K562 (cell line): ENCODE results near the gene PUDP. TPM values are rescaled to one million over a fixed set of nuclear protein-coding genes. Genes with fewer than 3 reads are reported as not detected.

Experiments used
- ATAC-seq: fragments of 200-7000 bp; cut with Tn5 transposase; 3 replicates; pipeline ENCODE4 v1.9.1; 2020; ENCODE audit warnings: moderate library complexity
- BruUV-seq: library from RNA; stranded (reverse); fragments of 400-500 nt; replicated peaks from 2 replicates; lab custom pipeline; 2021; lab: Mats Ljungman, UMichigan
- CTCF ChIA-PET: fragments of 300-600 bp; formaldehyde crosslinking; extraction: SDS; loops from one replicate; lab custom pipeline; 2021; ENCODE audit warnings: low intra/inter-chr PET ratio; lab: Yijun Ruan, JAX
- POLR2A ChIA-PET: fragments of 300-600, 350-650 bp; sonication (Branson Sonifier 250); formaldehyde crosslinking; extraction: SDS; loops from one replicate; lab custom pipeline; 2021; ENCODE audit warnings: antibody characterized with exemption, inconsistent platforms; lab: Yijun Ruan, JAX
- DNase-seq, 4 experiments: peaks; one replicate each; pipeline versions ENCODE4 v3.0.0 to v3.0.0-alpha.2; 2011 to 2018; ENCODE audit warnings: low spot score in 3 of 4, mixed read lengths in 3 of 4; ENCODE audit errors: extremely low read depth in 1 of 4
- FAIRE-seq: peaks from 2 replicates; lab custom pipeline; 2011; peaks lifted over from hg19 to GRCh38; lab: Jason Lieb, UNC
- H2AFZ ChIP-seq: 2 replicates; pipeline ENCODE4 v1.6.0; 2011; ENCODE audit warnings: low read depth, low read length, control low read depth, inconsistent platforms
- H3K27ac ChIP-seq: fragments of 200-600 bp; 3 replicates; pipeline ENCODE4 v1.8.0; 2011; ENCODE audit warnings: low read depth, mild to moderate bottlenecking, control low read depth, inconsistent platforms, low read length, moderate library complexity, mixed read lengths; ENCODE audit errors: extremely low read depth
- H3K27me3 ChIP-seq, 2 experiments: fragments of 300-600 bp in 1 of 2; 2 replicates in 1 of 2; 3 replicates in 1 of 2; pipeline versions ENCODE4 v1.6.0 to v1.8.0; 2011; ENCODE audit warnings: inconsistent platforms in 2 of 2, low read length in 2 of 2, mild to moderate bottlenecking in 1 of 2, mixed read lengths in 1 of 2, moderate library complexity in 1 of 2; ENCODE audit not compliant: control insufficient read depth in 2 of 2, insufficient read depth in 2 of 2
- H3K36me3 ChIP-seq: fragments of 300-600 bp; 3 replicates; pipeline ENCODE4 v1.8.0; 2011; ENCODE audit warnings: mild to moderate bottlenecking, low read length, inconsistent platforms; ENCODE audit not compliant: control insufficient read depth, insufficient read depth
- H3K4me1 ChIP-seq, 2 experiments: fragments of 200-600 bp in 1 of 2; replicated peaks in 1 of 2; 2 replicates in 1 of 2; 3 replicates in 1 of 2; pipeline versions ENCODE4 v1.5.1 to v1.8.0; 2011; ENCODE audit warnings: inconsistent platforms in 2 of 2, low read length in 2 of 2, mild to moderate bottlenecking in 1 of 2, mixed read lengths in 1 of 2, moderate library complexity in 1 of 2; ENCODE audit not compliant: control insufficient read depth in 2 of 2, insufficient read depth in 2 of 2
- H3K4me2 ChIP-seq: 2 replicates; pipeline ENCODE4 v1.6.1; 2011; ENCODE audit warnings: low read length, control low read depth, inconsistent platforms, mixed read lengths; ENCODE audit not compliant: insufficient read depth
- H3K4me3 ChIP-seq: fragments of 200-600 bp; sonication (generic), shearing (Covaris generic); 2 replicates; pipeline ENCODE4 v1.5.1; 2016; ENCODE audit warnings: control low read depth, inconsistent platforms
- H3K79me2 ChIP-seq: fragments of 200-600 bp; 3 replicates; pipeline ENCODE4 v1.8.0; 2011; ENCODE audit warnings: low read length, inconsistent platforms; ENCODE audit not compliant: control insufficient read depth, insufficient read depth
- H3K9ac ChIP-seq, 2 experiments: 2 replicates each; pipeline versions ENCODE4 v1.6.0 to v1.6.1; 2011; ENCODE audit warnings: low read depth in 2 of 2, low read length in 2 of 2, control low read depth in 1 of 2, inconsistent platforms in 1 of 2, mild to moderate bottlenecking in 1 of 2, mixed read lengths in 1 of 2; ENCODE audit not compliant: insufficient read depth in 1 of 2
- H3K9me1 ChIP-seq: one replicate; pipeline ENCODE4 v1.6.0; 2011; ENCODE audit warnings: inconsistent platforms, mild to moderate bottlenecking, low read length, moderate library complexity; ENCODE audit not compliant: control insufficient read depth, insufficient read depth
- H3K9me3 ChIP-seq: replicated peaks from 2 replicates; pipeline ENCODE4 v1.5.1; 2011; ENCODE audit warnings: low read depth, low read length, inconsistent platforms; ENCODE audit not compliant: control insufficient read depth, insufficient read depth
- H4K20me1 ChIP-seq: replicated peaks from 2 replicates; pipeline ENCODE4 v1.6.1; 2011; ENCODE audit warnings: low read length, inconsistent platforms, mixed read lengths; ENCODE audit not compliant: control insufficient read depth, insufficient read depth
- BRD9 ChIP-seq: fragments of 450-650 bp; IDR thresholded peaks from 2 replicates; pipeline ENCODE4 v1.6.1; 2018; ENCODE audit warnings: low read depth; ENCODE audit not compliant: partially characterized antibody
- GTF2F1 ChIP-seq: IDR thresholded peaks from 2 replicates; pipeline ENCODE4 v1.6.1; 2011; ENCODE audit warnings: low read depth, low read length, improper control_type of control experiment
- HNRNPUL1 ChIP-seq: fragments of 200-400 bp; formaldehyde crosslinking; IDR thresholded peaks from 2 replicates; pipeline ENCODE4 v1.6.1; 2017; ENCODE audit warnings: low read length
- NONO ChIP-seq, 2 experiments: fragments of 200-400 bp in 1 of 2; fragments of 450-650 bp in 1 of 2; formaldehyde crosslinking in 1 of 2; IDR thresholded peaks; 2 replicates each; pipeline ENCODE4 v1.6.1; 2017; ENCODE audit warnings: low read depth in 2 of 2, mild to moderate bottlenecking in 2 of 2, moderate library complexity in 2 of 2, low read length in 1 of 2
- PHF8 ChIP-seq: fragments of 200-600 bp; sonication (generic); IDR thresholded peaks from 2 replicates; pipeline ENCODE4 v1.6.1; 2012; ENCODE audit warnings: mixed run types, mild to moderate bottlenecking, inconsistent platforms, low read length, moderate library complexity, borderline replicate concordance
- PYGO2 ChIP-seq: fragments of 450-650 bp; IDR thresholded peaks from 2 replicates; pipeline ENCODE4 v1.6.1; 2016; ENCODE audit warnings: mild to moderate bottlenecking, missing genetic modification characterization, moderate library complexity, missing compliant biosample characterization
- SFPQ ChIP-seq: fragments of 200-400 bp; formaldehyde crosslinking; IDR thresholded peaks from 2 replicates; pipeline ENCODE4 v1.6.1; 2017; ENCODE audit warnings: mild to moderate bottlenecking, low read depth, low read length, moderate library complexity
- TCF15 ChIP-seq: fragments of 250-450 bp; sonication (Bioruptor Pico); IDR thresholded peaks from 2 replicates; pipeline ENCODE4 v1.8.0; 2022; ENCODE audit warnings: moderate library complexity, mild to moderate bottlenecking, inconsistent platforms
- ZNF175 ChIP-seq: fragments of 200-800 bp; sonication (Bioruptor generic); IDR thresholded peaks from 2 replicates; pipeline ENCODE4 v1.6.1; 2016; ENCODE audit warnings: low read depth, mild to moderate bottlenecking, missing genetic modification characterization, missing compliant biosample characterization
- ZNF445 ChIP-seq: fragments of 250-450 bp; sonication (Bioruptor Pico); IDR thresholded peaks from 2 replicates; pipeline ENCODE4 v1.4.0; 2020; ENCODE audit warnings: low read depth, mild to moderate bottlenecking, moderate library complexity
- ZNF584 ChIP-seq: fragments of 200-800 bp; sonication (Bioruptor generic); IDR thresholded peaks from 2 replicates; pipeline ENCODE4 v1.6.1; 2016; ENCODE audit warnings: low read depth, mild to moderate bottlenecking, missing genetic modification characterization, missing compliant biosample characterization
- ZNF639 ChIP-seq, 2 experiments: fragments of 200-800 bp in 1 of 2; sonication (Bioruptor generic) in 1 of 2; sonication (generic) in 1 of 2; formaldehyde crosslinking in 1 of 2; IDR thresholded peaks in 1 of 2; conservative IDR thresholded peaks in 1 of 2; 2 replicates each; pipeline versions ENCODE4 v1.5.0 to v1.6.1; 2016 to 2020; ENCODE audit warnings: missing compliant biosample characterization in 1 of 2, missing genetic modification characterization in 1 of 2, missing genetic modification reagents in 1 of 2
- ZNF655 ChIP-seq: fragments of 250-450 bp; sonication (Bioruptor Pico); IDR thresholded peaks from 2 replicates; pipeline ENCODE4 v1.5.0; 2021
- ZNF830 ChIP-seq: fragments of 250-450 bp; sonication (Bioruptor Pico); IDR thresholded peaks from 2 replicates; pipeline ENCODE4 v1.5.0; 2021; ENCODE audit warnings: mild to moderate bottlenecking
- WGBS: fragments of 100-300 bp; shearing (Covaris generic); methylation state at CpG from one replicate; pipeline ENCODE4 v1.1.6; 2016; ENCODE audit warnings: low coverage, mixed read lengths; ENCODE audit not compliant: insufficient coverage; ENCODE audit errors: missing lambda C conversion rate; 5-methylcytosine and 5-hydroxymethylcytosine counted together
- in situ Hi-C: fragments of 300-500 bp; cut with MboI; formaldehyde crosslinking; loops from 4 replicates; pipeline ENCODE4 v1.15.0; 2018; ENCODE audit warnings: inconsistent platforms, mixed read lengths
- intact Hi-C: fragments of 100-400 bp; cut with micrococcal nuclease; formaldehyde crosslinking; loops from 2 replicates; pipeline ENCODE4 v1.14.2; 2022
- polyA plus RNA-seq, 8 experiments: library from polyadenylated mRNA; depleted of rRNA in 4 of 8; stranded (reverse) in 5 of 8; unstranded in 3 of 8; fragments of >200 nt; fragmentation: Nextera tagmentation in 2 of 8; fragmentation: Illumina TruSeq in 1 of 8; extraction: Ambion mirVana in 2 of 8; extraction: Trizol in 1 of 8; gene quantifications; 2 replicates each; pipeline versions ENCODE4 v1.2.1 to v1.2.3, GENCODE V29; 2011 to 2014; ENCODE audit warnings: inconsistent platforms in 1 of 8, missing spikeins in 1 of 8
- total RNA-seq, 7 experiments: library from RNA; depleted of rRNA in 6 of 7; stranded (reverse); fragments of >200 nt in 6 of 7; fragmentation: Illumina TruSeq in 2 of 7; extraction: Trizol in 2 of 7; gene quantifications; 2 replicates each; pipeline versions ENCODE4 v1.2.1 to v1.2.3, GENCODE V29; 2011 to 2021; ENCODE audit warnings: low replicate concordance in 1 of 7

Gene PUDP
- total and polyA plus RNA-seq, 9 of the 15 experiments (the other 6 are each of a cell fraction or from before 2014, with no cell fraction given) = 13.6 to 63.0 (median 29.2) TPM

- TF ChIP-seq TCF15 (CRISPR knock-in tag) (no peak), ZNF445 (CRISPR knock-in tag) (no peak), ZNF584 (CRISPR knock-in tag) (no peak), PYGO2 (tag) (no peak), HNRNPUL1 (no peak), ZNF655 (CRISPR knock-in tag) (no peak), PHF8 (no peak), ZNF830 (no peak)
These were observed 20.4 kb upstream of the PUDP start (continued) for GRCh38 chrX:7168371-7168770.

- intact Hi-C loops = no loop called here
- Histone ChIP-seq H3K27ac (no peak overlapping the region), H4K20me1 (no peaks in the 10 kb centered on the region), H2AFZ (no peak overlapping the region), H3K9me1 (no peaks in the 10 kb centered on the region), H3K79me2 (no peaks in the 10 kb centered on the region), H3K9ac (no peak overlapping the region), H3K27me3 (no peaks in the 10 kb centered on the region), H3K4me1 (no peaks in the 10 kb centered on the region), H3K9me3 (no peaks in the 10 kb centered on the region), H3K36me3 (no peaks in the 10 kb centered on the region), H3K4me2 (no peak overlapping the region), H3K4me3 (no peak overlapping the region)
- WGBS = 4% methylated on average over 3 of the region's 3 CpGs
- DNase-seq = no peak
- no peak for ATAC-seq
- no TSS peak for BruUV-seq
- POLR2A ChIA-PET = no interaction called here
- no peak for FAIRE-seq
- in situ Hi-C loops = no loop called here
- CTCF ChIA-PET = no interaction called here
- no peak for TF ChIP-seq ZNF639 (CRISPR knock-in tag; conservative IDR thresholded peaks at IDR 0.05 in 1 of 2, IDR thresholded peaks at IDR 0.05 in 1 of 2)
- TF ChIP-seq GTF2F1 = no peak
- TF ChIP-seq SFPQ = no peak
- TF ChIP-seq ZNF175 (CRISPR knock-in tag) = no peak
- no peak for TF ChIP-seq BRD9
- TF ChIP-seq NONO (IDR thresholded peaks at IDR 0.05; ENCODE audit: low read depth in 2 of 2, low read length in 1 of 2) = no peak
These were observed 16.2 kb upstream of the PUDP start for GRCh38 chrX:7164174-7164573.
